ENCODE data around the gene THRB. TPM values are rescaled to one million over a fixed set of nuclear protein-coding genes. Genes with fewer than 3 reads are reported as not detected.
"Not testable (repeated sequence)": the region's sequence is repeated elsewhere in the genome, so short reads cannot be mapped to it uniquely, and the experiment has no call there.

THRB gene
- total RNA-seq, 1 donor: 0.36 TPM

DNA sequence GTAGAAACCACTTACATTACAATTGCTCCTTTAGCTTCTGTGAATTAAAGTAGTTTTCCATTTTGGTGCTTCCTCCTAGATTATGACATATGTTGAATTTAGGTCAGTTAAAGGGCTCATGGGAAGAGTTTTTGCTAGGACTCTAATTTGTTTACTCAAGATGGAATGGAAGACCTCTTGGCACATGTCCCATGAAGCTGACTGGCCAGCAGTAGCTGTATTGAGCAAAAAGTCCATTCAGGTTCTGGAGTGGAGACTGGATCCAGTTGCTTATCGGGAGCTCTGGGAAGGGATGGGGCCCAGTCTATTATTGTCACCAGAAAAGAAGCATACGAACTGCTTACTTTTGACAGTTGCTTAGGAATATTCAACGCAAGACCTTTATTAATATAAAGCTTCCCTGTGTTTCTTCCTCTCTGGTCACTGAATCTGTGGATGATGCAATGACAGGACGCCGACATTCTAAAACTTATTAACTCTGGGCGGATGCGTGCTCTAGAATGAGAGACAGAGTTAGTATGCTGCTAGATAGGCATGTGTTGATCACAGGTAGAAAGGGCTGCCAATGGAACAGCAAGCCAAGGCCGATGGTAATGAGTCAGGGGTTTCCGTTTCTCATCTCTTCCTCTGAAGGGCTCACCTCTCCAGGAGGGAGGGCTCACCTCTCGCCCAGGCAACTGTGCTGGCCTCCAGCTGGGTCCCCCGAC, 393.8 kb downstream of the THRB start:
- H3K4me2 ChIP-seq (ENCODE audit: insufficient read depth, low read length): no peak overlapping the region
- H3K27ac ChIP-seq (ENCODE audit: low read depth, low read length): no peak overlapping the region
- H3K4me1 ChIP-seq (ENCODE audit: insufficient read depth, low read length): no peaks in the 10 kb centered on the region
- no peaks in the 10 kb centered on the region for H3K9me3 ChIP-seq (ENCODE audit: low read depth, low read length)
- H3K79me2 ChIP-seq (ENCODE audit: insufficient read depth, low read length): no peaks in the 10 kb centered on the region
- no peak for DNase-seq (ENCODE audit: insufficient read length, low spot score, missing footprints)
- H4K20me1 ChIP-seq (ENCODE audit: insufficient read depth, low read length): no peaks in the 10 kb centered on the region
- no peak overlapping the region for H3K4me3 ChIP-seq (ENCODE audit: insufficient read depth, low read length)
- no peak for TF ChIP-seq CTCF (IDR thresholded peaks at IDR 0.05; ENCODE audit: extremely low read depth, low read depth, low read length)
- no peaks in the 10 kb centered on the region for H3K27me3 ChIP-seq (ENCODE audit: insufficient read depth, low read length)
- H3K36me3 ChIP-seq (ENCODE audit: insufficient read depth, low read length): no peaks in the 10 kb centered on the region
- no peak overlapping the region for H2AFZ ChIP-seq (ENCODE audit: low read length)

DNA sequence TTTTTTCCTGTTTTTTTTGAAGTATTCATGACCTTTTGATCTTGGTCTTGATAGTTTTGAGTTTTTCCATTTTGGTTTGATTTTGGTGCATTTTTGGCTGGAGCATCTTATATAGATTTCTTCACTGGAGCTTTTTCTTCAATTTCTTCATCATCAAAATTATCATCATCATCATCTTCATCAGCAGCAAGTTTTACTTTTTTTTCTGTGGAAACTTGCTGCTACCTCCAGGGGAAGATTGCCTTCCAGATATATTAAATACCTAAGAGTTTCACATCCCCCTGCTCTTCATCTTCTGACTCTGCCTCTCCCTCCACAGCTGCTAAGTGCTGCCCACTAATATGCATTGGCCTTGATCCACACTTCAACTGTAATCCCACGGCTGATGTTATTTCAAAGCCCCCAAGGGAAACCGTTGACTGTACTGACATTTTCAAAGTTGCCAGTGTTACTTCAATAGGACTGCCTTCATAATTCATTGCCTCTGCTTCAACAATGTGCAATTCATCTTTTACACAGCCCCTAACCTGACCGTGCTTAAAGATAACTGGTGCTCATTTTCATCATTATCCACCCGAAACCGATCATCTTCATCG, 397.9 kb downstream of the THRB start:
- no peaks in the 10 kb centered on the region for H3K36me3 ChIP-seq (ENCODE audit: insufficient read depth, low read length)
- no peak overlapping the region for H3K27ac ChIP-seq (ENCODE audit: low read depth, low read length)
- H3K9me3 ChIP-seq (ENCODE audit: low read depth, low read length): no peaks in the 10 kb centered on the region
- no peak for TF ChIP-seq CTCF (IDR thresholded peaks at IDR 0.05; ENCODE audit: extremely low read depth, low read depth, low read length)
- no peaks in the 10 kb centered on the region for H3K4me1 ChIP-seq (ENCODE audit: insufficient read depth, low read length)
- no peaks in the 10 kb centered on the region for H3K27me3 ChIP-seq (ENCODE audit: insufficient read depth, low read length)
- no peak overlapping the region for H2AFZ ChIP-seq (ENCODE audit: low read length)
- no peaks in the 10 kb centered on the region for H4K20me1 ChIP-seq (ENCODE audit: insufficient read depth, low read length)
- no peak overlapping the region for H3K4me2 ChIP-seq (ENCODE audit: insufficient read depth, low read length)
- H3K79me2 ChIP-seq (ENCODE audit: insufficient read depth, low read length): no peaks in the 10 kb centered on the region
- no peak overlapping the region for H3K4me3 ChIP-seq (ENCODE audit: insufficient read depth, low read length)
- peak; percentile 53 for DNase-seq (ENCODE audit: insufficient read length, low spot score, missing footprints)

DNA sequence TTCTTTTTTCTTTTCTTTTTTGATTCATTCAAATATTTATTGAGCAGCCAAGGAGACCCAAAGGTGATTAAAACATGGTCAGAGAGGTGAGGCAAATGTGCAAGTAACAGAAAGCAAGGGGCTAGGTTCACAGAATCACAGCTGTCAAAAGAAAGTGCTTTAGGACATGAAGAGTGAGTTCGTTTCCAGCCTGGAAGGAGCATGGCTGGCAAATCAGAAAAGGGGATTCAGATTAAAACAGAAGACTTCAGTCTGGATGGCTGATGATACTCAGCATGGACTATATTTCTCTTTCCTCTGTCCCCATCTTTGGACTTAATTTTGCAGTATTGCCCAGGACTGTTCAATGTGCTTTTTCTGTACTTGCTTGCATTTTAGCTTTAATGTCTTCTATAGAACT, 398.4 kb downstream of the THRB start:
- no peak overlapping the region for H3K4me3 ChIP-seq (ENCODE audit: insufficient read depth, low read length)
- no peak overlapping the region for H3K4me2 ChIP-seq (ENCODE audit: insufficient read depth, low read length)
- no peaks in the 10 kb centered on the region for H4K20me1 ChIP-seq (ENCODE audit: insufficient read depth, low read length)
- no peaks in the 10 kb centered on the region for H3K36me3 ChIP-seq (ENCODE audit: insufficient read depth, low read length)
- no peaks in the 10 kb centered on the region for H3K27me3 ChIP-seq (ENCODE audit: insufficient read depth, low read length)
- DNase-seq (ENCODE audit: insufficient read length, low spot score, missing footprints): peak; percentile 67
- no peaks in the 10 kb centered on the region for H3K79me2 ChIP-seq (ENCODE audit: insufficient read depth, low read length)
- no peak overlapping the region for H3K27ac ChIP-seq (ENCODE audit: low read depth, low read length)
- no peaks in the 10 kb centered on the region for H3K4me1 ChIP-seq (ENCODE audit: insufficient read depth, low read length)
- no peaks in the 10 kb centered on the region for H3K9me3 ChIP-seq (ENCODE audit: low read depth, low read length)
- no peak for TF ChIP-seq CTCF (IDR thresholded peaks at IDR 0.05; ENCODE audit: extremely low read depth, low read depth, low read length)
- no peak overlapping the region for H2AFZ ChIP-seq (ENCODE audit: low read length)

- H3K4me1 ChIP-seq (ENCODE audit: insufficient read depth, low read length); H2AFZ ChIP-seq (ENCODE audit: low read length); H3K79me2 ChIP-seq (ENCODE audit: insufficient read depth, low read length); H3K27ac ChIP-seq (ENCODE audit: low read depth, low read length); H3K9me3 ChIP-seq (ENCODE audit: low read depth, low read length); H3K36me3 ChIP-seq (ENCODE audit: insufficient read depth, low read length); H4K20me1 ChIP-seq (ENCODE audit: insufficient read depth, low read length); H3K4me2 ChIP-seq (ENCODE audit: insufficient read depth, low read length); H3K4me3 ChIP-seq (ENCODE audit: insufficient read depth, low read length); H3K27me3 ChIP-seq (ENCODE audit: insufficient read depth, low read length); DNase-seq (ENCODE audit: insufficient read length, low spot score, missing footprints): not testable (repeated sequence)
Observed at GRCh38 chr3:24094818-24095217, 399.8 kb downstream of the THRB start.

Measured in osteoblast (primary cell).